GM03348 (cell line): Measurements from ENCODE around the gene THBS4.
A peak's percentile ranks its signal among the peaks of the same experiment; 100 is the strongest.

Experiments
- DNase-seq: peaks from one replicate; pipeline ENCODE4 v3.0.0; 2012; ENCODE audit warnings: low spot score

The THBS4 gene

GRCh38 chr5:80116465-80116864 lies 81.3 kb downstream of the THBS4 start:
- no peak for DNase-seq

GRCh38 chr5:80117446-80117845 lies 82.3 kb downstream of the THBS4 start:
- no peak for DNase-seq

GRCh38 chr5:80119372-80119771 lies 84.2 kb downstream of the THBS4 start:
- DNase-seq = no peak

GRCh38 chr5:80122579-80122978 lies 87.4 kb downstream of the THBS4 start:
- no peak for DNase-seq

- no peak for DNase-seq
Measured at GRCh38 chr5:80124121-80124918, 89.2 kb downstream of the THBS4 start.

- no peak for DNase-seq
Measured at GRCh38 chr5:80125022-80125961, 90.1 kb downstream of the THBS4 start.

- DNase-seq = peak; percentile 49
Measured at GRCh38 chr5:80125962-80126480, 90.9 kb downstream of the THBS4 start.

- DNase-seq = no peak
Measured at GRCh38 chr5:80127116-80127552, 92.0 kb downstream of the THBS4 start.

- DNase-seq = no peak
Measured at GRCh38 chr5:80128141-80128540, 93.0 kb downstream of the THBS4 start.

GRCh38 chr5:80129146-80129545 lies 94.0 kb downstream of the THBS4 start:
- no peak for DNase-seq
